GM12878 (cell line): ENCODE data around the gene BCORL1. TPM values are rescaled to one million over a fixed set of nuclear protein-coding genes. Genes with fewer than 3 reads are reported as not detected.

Experiments used
- ATAC-seq: fragments of 200-7000 bp; cut with Tn5 transposase; 3 replicates; pipeline ENCODE4 v1.9.1; 2020; ENCODE audit warnings: mild to moderate bottlenecking, moderate library complexity
- BruUV-seq: library from RNA; stranded (reverse); fragments of 400-500 nt; replicated peaks from 2 replicates; lab custom pipeline; 2021; lab: Mats Ljungman, UMichigan
- CTCF ChIA-PET: fragments of 300-600 bp; sonication (Branson Sonifier 250); formaldehyde crosslinking; extraction: SDS; loops from one replicate; lab custom pipeline; 2021; ENCODE audit warnings: inconsistent platforms; lab: Yijun Ruan, JAX
- POLR2A ChIA-PET: fragments of 350-600 bp; formaldehyde crosslinking; extraction: SDS; loops from one replicate; lab custom pipeline; 2021; ENCODE audit warnings: inconsistent platforms; lab: Charles Lee
- RAD21 ChIA-PET: fragments of 300-600 bp; sonication (Branson Sonifier 250); formaldehyde crosslinking; loops from one replicate; lab custom pipeline; 2023; ENCODE audit warnings: antibody characterized with exemption; ENCODE audit not compliant: unreplicated experiment; lab: Charles Lee
- SMC1A ChIA-PET: fragments of 300-600 bp; sonication (Branson Sonifier 250); formaldehyde crosslinking; loops from one replicate; lab custom pipeline; 2023; ENCODE audit not compliant: unreplicated experiment, uncharacterized antibody; lab: Charles Lee
- DNase-seq: peaks from one replicate; pipeline ENCODE4 v3.0.0-alpha.2; 2011; ENCODE audit warnings: low read depth, low spot score
- FAIRE-seq: peaks from 3 replicates; lab custom pipeline; 2011; peaks lifted over from hg19 to GRCh38; lab: Jason Lieb, UNC
- H2AFZ ChIP-seq: 2 replicates; pipeline ENCODE4 v1.6.0; 2011; ENCODE audit warnings: low read depth, low read length, control low read depth; ENCODE audit not compliant: control insufficient read depth
- H3K27ac ChIP-seq: 2 replicates; pipeline ENCODE4 v1.5.1; 2011; ENCODE audit warnings: control low read depth; ENCODE audit not compliant: control insufficient read depth, insufficient read depth
- H3K27me3 ChIP-seq, 2 experiments: replicated peaks in 1 of 2; 2 replicates each; pipeline versions ENCODE4 v1.6.0 to v1.6.1; 2011; ENCODE audit warnings: low read length in 1 of 2; ENCODE audit not compliant: control insufficient read depth in 2 of 2, insufficient read depth in 2 of 2
- H3K36me3 ChIP-seq, 2 experiments: 2 replicates each; pipeline ENCODE4 v1.5.1; 2011; ENCODE audit warnings: low read length in 1 of 2; ENCODE audit not compliant: control insufficient read depth in 2 of 2, insufficient read depth in 2 of 2
- H3K4me1 ChIP-seq: 2 replicates; pipeline ENCODE4 v1.6.1; 2011; ENCODE audit warnings: mild to moderate bottlenecking, low read length, moderate library complexity, mixed read lengths; ENCODE audit not compliant: control insufficient read depth, insufficient read depth
- H3K4me2 ChIP-seq: 2 replicates; pipeline ENCODE4 v1.6.0; 2011; ENCODE audit warnings: control low read depth; ENCODE audit not compliant: control insufficient read depth, insufficient read depth
- H3K4me3 ChIP-seq: fragments of 200-600 bp; sonication (generic); 2 replicates; pipeline ENCODE4 v1.5.1; 2016
- H3K79me2 ChIP-seq: 2 replicates; pipeline ENCODE4 v1.6.0; 2011; ENCODE audit warnings: low read length; ENCODE audit not compliant: control insufficient read depth, insufficient read depth
- H3K9ac ChIP-seq: 2 replicates; pipeline ENCODE4 v1.8.0; 2011; ENCODE audit warnings: low read length, control low read depth, mixed read lengths; ENCODE audit not compliant: control insufficient read depth, insufficient read depth
- H3K9me3 ChIP-seq: replicated peaks from 3 replicates; pipeline ENCODE4 v1.5.1; 2011; ENCODE audit warnings: mild to moderate bottlenecking, low read length; ENCODE audit not compliant: control insufficient read depth, insufficient read depth
- H4K20me1 ChIP-seq: 2 replicates; pipeline ENCODE4 v1.6.0; 2011; ENCODE audit not compliant: control insufficient read depth, insufficient read depth
- BACH1 ChIP-seq: fragments of 450-650 bp; IDR thresholded peaks from 2 replicates; pipeline ENCODE4 v1.6.1; 2017; ENCODE audit warnings: mild to moderate bottlenecking, borderline replicate concordance
- HDGF ChIP-seq: fragments of 450-650 bp; IDR thresholded peaks from 2 replicates; pipeline ENCODE4 v1.6.1; 2016; ENCODE audit warnings: antibody characterized with exemption
- MYC ChIP-seq: IDR thresholded peaks from 2 replicates; pipeline ENCODE4 v1.6.1; 2011; ENCODE audit warnings: mild to moderate bottlenecking, low read length, moderate library complexity, inconsistent platforms; ENCODE audit not compliant: insufficient read depth, insufficient replicate concordance, insufficient read length, severe bottlenecking
- NR2C2 ChIP-seq: IDR thresholded peaks from 2 replicates; pipeline ENCODE4 v1.6.1; 2011; ENCODE audit warnings: borderline replicate concordance, low read depth; ENCODE audit not compliant: control insufficient read depth, insufficient read length
- SREBF2 ChIP-seq: IDR thresholded peaks from 2 replicates; pipeline ENCODE4 v1.6.1; 2012; ENCODE audit warnings: mild to moderate bottlenecking, low read length
- SUPT20H ChIP-seq: IDR thresholded peaks from 2 replicates; pipeline ENCODE4 v1.6.1; 2011; ENCODE audit warnings: low read depth, mild to moderate bottlenecking, low read length, moderate library complexity, borderline replicate concordance; ENCODE audit not compliant: control insufficient read depth
- TCF3 ChIP-seq: IDR thresholded peaks from 2 replicates; pipeline ENCODE4 v1.6.1; 2012; ENCODE audit warnings: low read depth, mild to moderate bottlenecking, low read length, borderline replicate concordance; ENCODE audit not compliant: insufficient read depth
- WGBS: methylation state at CpG from one replicate; pipeline ENCODE4 v1.1.6; 2016; ENCODE audit warnings: low lambda C conversion rate; ENCODE audit not compliant: insufficient replicate concordance, insufficient coverage; ENCODE audit errors: missing lambda C conversion rate; 5-methylcytosine and 5-hydroxymethylcytosine counted together
- in situ Hi-C: fragments of 300-500 bp; cut with MboI; formaldehyde crosslinking; loops from 9 replicates; pipeline ENCODE4 v1.14.3; 2018; ENCODE audit warnings: mixed read lengths
- intact Hi-C: fragments of 100-400 bp; cut with micrococcal nuclease; formaldehyde crosslinking; loops from one replicate; pipeline ENCODE4 v1.14.2; 2022; ENCODE audit not compliant: unreplicated experiment
- polyA plus RNA-seq, 11 experiments: library from polyadenylated mRNA; depleted of rRNA in 4 of 11; unstranded in 6 of 11; stranded (reverse) in 5 of 11; fragments of >200 nt; fragmentation: Nextera tagmentation in 4 of 11; fragmentation: Illumina TruSeq in 1 of 11; extraction: Ambion mirVana in 4 of 11; extraction: Trizol in 1 of 11; gene quantifications; 1 replicate in 1 of 11; 2 replicates in 10 of 11; pipeline versions ENCODE4 v1.2.1 to v1.2.3, GENCODE V29; 2011 to 2016; ENCODE audit warnings: inconsistent platforms in 2 of 11, missing spikeins in 2 of 11, low read depth in 1 of 11
- total RNA-seq, 4 experiments: library from RNA; depleted of rRNA in 3 of 4; stranded (reverse); fragments of >200 nt in 3 of 4; fragmentation: Illumina TruSeq in 1 of 4; extraction: Trizol in 1 of 4; gene quantifications; 2 replicates each; pipeline versions ENCODE4 v1.2.1 to v1.2.3, GENCODE V29; 2013 to 2021
- TF ChIP-seq, protein P1 (sequence below): fragments of 450-650 bp; IDR thresholded peaks from 2 replicates; pipeline ENCODE4 v1.6.1; 2018; ENCODE audit warnings: mild to moderate bottlenecking, low read depth, moderate library complexity; ENCODE audit not compliant: partially characterized antibody
- TF ChIP-seq, protein P2 (sequence below): fragments of 150-350 bp; IDR thresholded peaks from 2 replicates; pipeline ENCODE4 v1.6.1; 2014; ENCODE audit warnings: mild to moderate bottlenecking, low read depth, low read length

BCORL1 gene
- total and polyA plus RNA-seq, 10 of the 15 experiments (the other 5 are each of a cell fraction or from before 2014, with no cell fraction given) = 0.16 to 7.2 (median 0.94) TPM

DNA sequence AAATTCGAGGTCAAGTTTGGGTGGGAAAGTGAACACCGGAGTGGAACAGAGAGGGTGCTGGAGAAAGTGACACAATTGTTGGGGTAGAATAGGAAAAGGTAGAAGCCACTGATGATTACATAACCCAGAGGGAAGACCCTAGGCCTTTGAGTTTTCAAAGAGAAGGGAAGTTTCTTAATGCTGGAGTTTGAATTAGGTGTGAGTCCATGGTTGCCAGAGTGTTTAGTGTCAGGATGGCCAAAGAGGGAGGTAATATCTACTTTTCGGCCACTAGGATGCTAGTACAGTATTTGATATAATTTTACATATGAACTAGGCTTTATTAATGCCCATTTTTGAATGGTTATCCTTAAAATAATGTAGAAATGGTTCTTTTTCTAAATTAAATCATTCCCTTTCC is 5.4 kb downstream of the BCORL1 start:
- ATAC-seq = no peak
- H2AFZ ChIP-seq = no peak overlapping the region
- ChIA-PET CTCF (interaction anchor here (1.3 to 1.9 kb wide), 3 partner anchors 39 to 62 kb away, joined by 4 to 6 read pairs (median 5); no protein-coding TSS in a partner anchor), SMC1A (no interaction called here), RAD21 (no interaction called here), POLR2A (no interaction called here)
- DNase-seq = no peak
- no peaks in the 10 kb centered on the region for H3K36me3 ChIP-seq
- in situ Hi-C loops (no loop called here), intact Hi-C loops (no loop called here)
- no peak overlapping the region for H3K27ac ChIP-seq
- no peaks in the 10 kb centered on the region for H3K4me1 ChIP-seq
- FAIRE-seq = no peak
- H3K9ac ChIP-seq = no peak overlapping the region
- H3K9me3 ChIP-seq = no peaks in the 10 kb centered on the region; the same call in 2 of the 3 replicates
- WGBS = 36% methylated on average over 3 of the region's 3 CpGs
- H3K4me3 ChIP-seq = no peak overlapping the region
- no peak overlapping the region for H3K4me2 ChIP-seq
- H3K79me2 ChIP-seq = no peaks in the 10 kb centered on the region
- H3K27me3 ChIP-seq = no peaks in the 10 kb centered on the region
- no TSS peak for BruUV-seq
- TF ChIP-seq SREBF2 (no peak), MYC (no peak), BACH1 (no peak), SUPT20H (no peak), TCF3 (no peak), HDGF (no peak), NR2C2 (no peak)
- TF ChIP-seq, protein P1, sequence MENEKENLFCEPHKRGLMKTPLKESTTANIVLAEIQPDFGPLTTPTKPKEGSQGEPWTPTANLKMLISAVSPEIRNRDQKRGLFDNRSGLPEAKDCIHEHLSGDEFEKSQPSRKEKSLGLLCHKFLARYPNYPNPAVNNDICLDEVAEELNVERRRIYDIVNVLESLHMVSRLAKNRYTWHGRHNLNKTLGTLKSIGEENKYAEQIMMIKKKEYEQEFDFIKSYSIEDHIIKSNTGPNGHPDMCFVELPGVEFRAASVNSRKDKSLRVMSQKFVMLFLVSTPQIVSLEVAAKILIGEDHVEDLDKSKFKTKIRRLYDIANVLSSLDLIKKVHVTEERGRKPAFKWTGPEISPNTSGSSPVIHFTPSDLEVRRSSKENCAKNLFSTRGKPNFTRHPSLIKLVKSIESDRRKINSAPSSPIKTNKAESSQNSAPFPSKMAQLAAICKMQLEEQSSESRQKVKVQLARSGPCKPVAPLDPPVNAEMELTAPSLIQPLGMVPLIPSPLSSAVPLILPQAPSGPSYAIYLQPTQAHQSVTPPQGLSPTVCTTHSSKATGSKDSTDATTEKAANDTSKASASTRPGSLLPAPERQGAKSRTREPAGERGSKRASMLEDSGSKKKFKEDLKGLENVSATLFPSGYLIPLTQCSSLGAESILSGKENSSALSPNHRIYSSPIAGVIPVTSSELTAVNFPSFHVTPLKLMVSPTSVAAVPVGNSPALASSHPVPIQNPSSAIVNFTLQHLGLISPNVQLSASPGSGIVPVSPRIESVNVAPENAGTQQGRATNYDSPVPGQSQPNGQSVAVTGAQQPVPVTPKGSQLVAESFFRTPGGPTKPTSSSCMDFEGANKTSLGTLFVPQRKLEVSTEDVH = no peak
- TF ChIP-seq, protein P2, sequence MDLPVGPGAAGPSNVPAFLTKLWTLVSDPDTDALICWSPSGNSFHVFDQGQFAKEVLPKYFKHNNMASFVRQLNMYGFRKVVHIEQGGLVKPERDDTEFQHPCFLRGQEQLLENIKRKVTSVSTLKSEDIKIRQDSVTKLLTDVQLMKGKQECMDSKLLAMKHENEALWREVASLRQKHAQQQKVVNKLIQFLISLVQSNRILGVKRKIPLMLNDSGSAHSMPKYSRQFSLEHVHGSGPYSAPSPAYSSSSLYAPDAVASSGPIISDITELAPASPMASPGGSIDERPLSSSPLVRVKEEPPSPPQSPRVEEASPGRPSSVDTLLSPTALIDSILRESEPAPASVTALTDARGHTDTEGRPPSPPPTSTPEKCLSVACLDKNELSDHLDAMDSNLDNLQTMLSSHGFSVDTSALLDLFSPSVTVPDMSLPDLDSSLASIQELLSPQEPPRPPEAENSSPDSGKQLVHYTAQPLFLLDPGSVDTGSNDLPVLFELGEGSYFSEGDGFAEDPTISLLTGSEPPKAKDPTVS = no peak
- no peaks in the 10 kb centered on the region for H4K20me1 ChIP-seq
